Panc1 (cell line): ENCODE data around the gene TGFBR1. TPM values are rescaled to one million over a fixed set of nuclear protein-coding genes. Genes with fewer than 3 reads are reported as not detected.

ENCODE experiments used
- ATAC-seq: fragments of 200-7000 bp; cut with Tn5 transposase; 2 replicates; pipeline ENCODE4 v1.9.1; 2020; ENCODE audit warnings: mild to moderate bottlenecking, moderate library complexity
- BruUV-seq: library from RNA; stranded (reverse); fragments of 400-500 nt; replicated peaks from 2 replicates; lab custom pipeline; 2021; lab: Mats Ljungman, UMichigan
- CTCF ChIA-PET: fragments of 300-600 bp; sonication (Branson Sonifier 250); formaldehyde crosslinking; loops from one replicate; lab custom pipeline; 2022; ENCODE audit warnings: antibody characterized with exemption; lab: Charles Lee
- POLR2A ChIA-PET: fragments of 300-600 bp; sonication (Branson Sonifier 250); formaldehyde crosslinking; loops from one replicate; lab custom pipeline; 2022; ENCODE audit warnings: antibody characterized with exemption; lab: Charles Lee
- DNase-seq: peaks from one replicate; pipeline ENCODE4 v3.0.0-alpha.2; 2010; ENCODE audit warnings: low read depth, low spot score
- H3K27ac ChIP-seq: 2 replicates; pipeline ENCODE4 v1.5.1; 2011; ENCODE audit warnings: mild to moderate bottlenecking, low read length, inconsistent platforms
- H3K27me3 ChIP-seq: fragments of 200-500 bp; sonication (Bioruptor generic); 2 replicates; pipeline ENCODE4 v1.6.0; 2014; ENCODE audit warnings: low read length, inconsistent platforms; ENCODE audit not compliant: control insufficient read depth, insufficient read depth
- H3K36me3 ChIP-seq: fragments of 200-500 bp; sonication (Bioruptor generic); 2 replicates; pipeline ENCODE4 v1.5.1; 2014; ENCODE audit warnings: inconsistent platforms, mild to moderate bottlenecking, low read length, moderate library complexity; ENCODE audit not compliant: control insufficient read depth, insufficient read depth
- H3K4me1 ChIP-seq: 2 replicates; pipeline ENCODE4 v1.5.1; 2011; ENCODE audit warnings: inconsistent platforms, mild to moderate bottlenecking, low read length, moderate library complexity; ENCODE audit not compliant: control insufficient read depth, insufficient read depth
- H3K4me3 ChIP-seq, 2 experiments: 2 replicates each; pipeline ENCODE4 v1.5.1; 2011 to 2012; ENCODE audit warnings: low read depth in 2 of 2, low read length in 2 of 2, mild to moderate bottlenecking in 2 of 2, inconsistent platforms in 1 of 2, moderate library complexity in 1 of 2
- H3K9me3 ChIP-seq: fragments of 200-500 bp; sonication (Bioruptor generic); 2 replicates; pipeline ENCODE4 v1.5.1; 2014; ENCODE audit warnings: low read depth, mild to moderate bottlenecking, inconsistent platforms, low read length, moderate library complexity; ENCODE audit not compliant: control insufficient read depth, insufficient read depth
- POLR2AphosphoS5 ChIP-seq: IDR thresholded peaks from 2 replicates; pipeline ENCODE4 v1.6.1; 2012; ENCODE audit warnings: mild to moderate bottlenecking, low read depth, low read length, moderate library complexity
- SIN3A ChIP-seq: IDR thresholded peaks from 2 replicates; pipeline ENCODE4 v1.6.1; 2012; ENCODE audit warnings: low read depth, mild to moderate bottlenecking, low read length, moderate library complexity, borderline replicate concordance; ENCODE audit not compliant: insufficient read depth
- TCF7L2 ChIP-seq: IDR thresholded peaks from 2 replicates; pipeline ENCODE4 v1.6.1; 2011; ENCODE audit warnings: mild to moderate bottlenecking, low read depth, low read length, inconsistent platforms
- in situ Hi-C: cut with HindIII; loops from 2 replicates; pipeline ENCODE4 v1.10.0; 2016; ENCODE audit warnings: low sequenced_read_pairs, low pct_unique_long_range_greater_than_20kb
- intact Hi-C: fragments of 100-400 bp; cut with micrococcal nuclease; formaldehyde crosslinking; loops from one replicate; pipeline ENCODE4 v1.10.0; 2022; ENCODE audit not compliant: unreplicated experiment
- total RNA-seq: library from RNA; stranded (reverse); gene quantifications from one replicate; pipeline ENCODE4 v1.2.1, GENCODE V29; 2021; ENCODE audit not compliant: unreplicated experiment
- TF ChIP-seq, protein P1 (sequence below): fragments of 450-650 bp; IDR thresholded peaks from 2 replicates; pipeline ENCODE4 v1.5.1; 2017; ENCODE audit warnings: mild to moderate bottlenecking
- TF ChIP-seq, protein P2 (sequence below), 2 experiments: IDR thresholded peaks; 2 replicates each; pipeline ENCODE4 v1.6.1; 2011 to 2012; ENCODE audit warnings: low read depth in 2 of 2, control low read depth in 1 of 2, low read length in 1 of 2, mild to moderate bottlenecking in 1 of 2, moderate library complexity in 1 of 2; ENCODE audit not compliant: insufficient read depth in 1 of 2

TGFBR1 gene
- total RNA-seq, 1 experiment from 2014 or later, result 22.2 TPM

DNA sequence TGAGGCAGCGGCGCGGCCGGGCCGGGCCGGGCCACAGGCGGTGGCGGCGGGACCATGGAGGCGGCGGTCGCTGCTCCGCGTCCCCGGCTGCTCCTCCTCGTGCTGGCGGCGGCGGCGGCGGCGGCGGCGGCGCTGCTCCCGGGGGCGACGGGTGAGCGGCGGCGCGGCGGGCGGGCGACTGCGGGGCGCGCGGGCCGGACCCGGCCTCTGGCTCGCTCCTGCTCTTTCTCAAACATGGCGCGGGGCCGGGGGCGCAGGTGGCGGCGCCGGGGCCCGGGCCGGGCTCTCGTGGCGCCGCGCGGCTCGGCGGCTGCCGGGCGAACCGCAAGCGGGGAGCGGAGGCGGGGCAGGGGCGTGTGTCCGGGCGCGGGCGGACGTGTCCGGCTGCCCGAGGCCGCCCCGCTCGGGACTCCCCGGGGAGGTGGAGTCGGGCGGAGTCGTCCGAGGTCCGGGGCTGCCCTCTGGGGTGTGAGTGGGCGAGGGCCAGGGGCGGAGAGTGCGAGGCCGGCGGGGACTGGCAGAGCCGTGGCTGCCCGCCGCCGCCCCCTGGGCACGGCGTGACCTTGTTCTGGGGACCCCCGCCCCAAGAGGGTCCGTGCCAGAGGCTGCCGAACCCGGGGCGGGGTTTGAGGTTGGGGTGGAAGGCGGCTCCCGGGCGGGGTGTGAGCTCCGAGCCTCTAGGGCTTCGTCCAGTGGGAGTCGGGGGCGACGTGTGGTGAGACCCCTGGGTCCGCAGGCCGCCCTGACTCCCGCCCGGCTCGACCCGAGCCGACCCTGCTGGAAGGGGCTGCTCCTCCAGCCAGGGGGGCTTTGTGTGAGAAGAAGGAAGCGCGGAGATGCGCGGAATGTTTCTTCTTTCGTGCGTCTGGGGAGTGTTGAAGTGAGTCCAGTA is 485 bp downstream of the TGFBR1 start:
- Histone ChIP-seq H3K36me3 (no peaks in the 10 kb centered on the region), H3K27me3 (no peaks in the 10 kb centered on the region), H3K9me3 (no peaks in the 10 kb centered on the region), H3K4me3 (peak overlapping the region; percentile 70 to 71), H3K4me1 (0 out of 2 replicates have a peak, but pooled peaks cover 3% of the 10 kb centered on the region), H3K27ac (peak overlapping the region; percentile 54; the same call in 1 of the 2 replicates)
- TF ChIP-seq, protein P1, sequence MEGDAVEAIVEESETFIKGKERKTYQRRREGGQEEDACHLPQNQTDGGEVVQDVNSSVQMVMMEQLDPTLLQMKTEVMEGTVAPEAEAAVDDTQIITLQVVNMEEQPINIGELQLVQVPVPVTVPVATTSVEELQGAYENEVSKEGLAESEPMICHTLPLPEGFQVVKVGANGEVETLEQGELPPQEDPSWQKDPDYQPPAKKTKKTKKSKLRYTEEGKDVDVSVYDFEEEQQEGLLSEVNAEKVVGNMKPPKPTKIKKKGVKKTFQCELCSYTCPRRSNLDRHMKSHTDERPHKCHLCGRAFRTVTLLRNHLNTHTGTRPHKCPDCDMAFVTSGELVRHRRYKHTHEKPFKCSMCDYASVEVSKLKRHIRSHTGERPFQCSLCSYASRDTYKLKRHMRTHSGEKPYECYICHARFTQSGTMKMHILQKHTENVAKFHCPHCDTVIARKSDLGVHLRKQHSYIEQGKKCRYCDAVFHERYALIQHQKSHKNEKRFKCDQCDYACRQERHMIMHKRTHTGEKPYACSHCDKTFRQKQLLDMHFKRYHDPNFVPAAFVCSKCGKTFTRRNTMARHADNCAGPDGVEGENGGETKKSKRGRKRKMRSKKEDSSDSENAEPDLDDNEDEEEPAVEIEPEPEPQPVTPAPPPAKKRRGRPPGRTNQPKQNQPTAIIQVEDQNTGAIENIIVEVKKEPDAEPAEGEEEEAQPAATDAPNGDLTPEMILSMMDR, result no peak
- 0 out of 2 replicates have a peak, but pooled peaks have one; percentile 42 for TF ChIP-seq SIN3A
- TF ChIP-seq, protein P2, sequence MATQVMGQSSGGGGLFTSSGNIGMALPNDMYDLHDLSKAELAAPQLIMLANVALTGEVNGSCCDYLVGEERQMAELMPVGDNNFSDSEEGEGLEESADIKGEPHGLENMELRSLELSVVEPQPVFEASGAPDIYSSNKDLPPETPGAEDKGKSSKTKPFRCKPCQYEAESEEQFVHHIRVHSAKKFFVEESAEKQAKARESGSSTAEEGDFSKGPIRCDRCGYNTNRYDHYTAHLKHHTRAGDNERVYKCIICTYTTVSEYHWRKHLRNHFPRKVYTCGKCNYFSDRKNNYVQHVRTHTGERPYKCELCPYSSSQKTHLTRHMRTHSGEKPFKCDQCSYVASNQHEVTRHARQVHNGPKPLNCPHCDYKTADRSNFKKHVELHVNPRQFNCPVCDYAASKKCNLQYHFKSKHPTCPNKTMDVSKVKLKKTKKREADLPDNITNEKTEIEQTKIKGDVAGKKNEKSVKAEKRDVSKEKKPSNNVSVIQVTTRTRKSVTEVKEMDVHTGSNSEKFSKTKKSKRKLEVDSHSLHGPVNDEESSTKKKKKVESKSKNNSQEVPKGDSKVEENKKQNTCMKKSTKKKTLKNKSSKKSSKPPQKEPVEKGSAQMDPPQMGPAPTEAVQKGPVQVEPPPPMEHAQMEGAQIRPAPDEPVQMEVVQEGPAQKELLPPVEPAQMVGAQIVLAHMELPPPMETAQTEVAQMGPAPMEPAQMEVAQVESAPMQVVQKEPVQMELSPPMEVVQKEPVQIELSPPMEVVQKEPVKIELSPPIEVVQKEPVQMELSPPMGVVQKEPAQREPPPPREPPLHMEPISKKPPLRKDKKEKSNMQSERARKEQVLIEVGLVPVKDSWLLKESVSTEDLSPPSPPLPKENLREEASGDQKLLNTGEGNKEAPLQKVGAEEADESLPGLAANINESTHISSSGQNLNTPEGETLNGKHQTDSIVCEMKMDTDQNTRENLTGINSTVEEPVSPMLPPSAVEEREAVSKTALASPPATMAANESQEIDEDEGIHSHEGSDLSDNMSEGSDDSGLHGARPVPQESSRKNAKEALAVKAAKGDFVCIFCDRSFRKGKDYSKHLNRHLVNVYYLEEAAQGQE (IDR thresholded peaks at IDR 0.05; ENCODE audit: insufficient read depth in 1 of 2, low read depth in 2 of 2, low read length in 1 of 2), result no peak
- no peak for TF ChIP-seq TCF7L2
- BruUV-seq, result no TSS peak
- POLR2A ChIA-PET, result no interaction called here
- peak; percentile 89 for ATAC-seq
- no peak for DNase-seq
- intact Hi-C loops (no loop called here), in situ Hi-C loops (no loop called here)
- CTCF ChIA-PET, result no interaction called here

DNA sequence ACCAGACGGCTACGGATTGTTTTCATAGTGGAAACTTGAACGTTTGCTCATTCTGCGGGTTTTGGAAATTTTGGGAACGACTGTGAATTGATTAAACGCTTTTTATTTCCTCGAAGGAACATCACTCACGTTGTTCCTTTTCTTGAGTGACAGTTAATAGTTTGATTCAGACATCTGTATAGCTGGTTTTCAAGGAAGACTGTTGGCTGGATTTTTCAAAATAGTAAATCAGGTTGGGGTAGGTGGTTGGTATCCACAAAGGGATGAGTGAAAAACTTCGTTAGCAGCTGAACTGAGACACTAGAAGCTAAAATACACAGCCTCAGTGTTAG is 1.1 kb downstream of the TGFBR1 start:
- POLR2A ChIA-PET, result no interaction called here
- ATAC-seq, result no peak
- no TSS peak for BruUV-seq
- in situ Hi-C loops (no loop called here), intact Hi-C loops (no loop called here)
- Histone ChIP-seq H3K9me3 (no peaks in the 10 kb centered on the region), H3K27ac (peak overlapping the region; percentile 54; the same call in 1 of the 2 replicates), H3K27me3 (no peaks in the 10 kb centered on the region), H3K36me3 (no peaks in the 10 kb centered on the region), H3K4me1 (0 out of 2 replicates have a peak, but pooled peaks cover 3% of the 10 kb centered on the region), H3K4me3 (peak overlapping the region; percentile 70 to 71)
- CTCF ChIA-PET, result no interaction called here
- TF ChIP-seq POLR2AphosphoS5 (no peak), TCF7L2 (no peak), SIN3A (no peak)
- TF ChIP-seq, protein P1, result no peak
- TF ChIP-seq, protein P2 (IDR thresholded peaks at IDR 0.05; ENCODE audit: insufficient read depth in 1 of 2, low read depth in 2 of 2, low read length in 1 of 2), result no peak
- no peak for DNase-seq
